Measurements from ENCODE around the gene CCL20. TPM values are rescaled to one million over a fixed set of nuclear protein-coding genes. Genes with fewer than 3 reads are reported as not detected.

Gene CCL20, protein sequence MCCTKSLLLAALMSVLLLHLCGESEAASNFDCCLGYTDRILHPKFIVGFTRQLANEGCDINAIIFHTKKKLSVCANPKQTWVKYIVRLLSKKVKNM
- total RNA-seq (2022; extraction: Qiagen RNA extraction; ENCODE audit: low read depth) = 1.8 to 4.4 TPM (median 2.7 TPM) in 5 replicates

DNA sequence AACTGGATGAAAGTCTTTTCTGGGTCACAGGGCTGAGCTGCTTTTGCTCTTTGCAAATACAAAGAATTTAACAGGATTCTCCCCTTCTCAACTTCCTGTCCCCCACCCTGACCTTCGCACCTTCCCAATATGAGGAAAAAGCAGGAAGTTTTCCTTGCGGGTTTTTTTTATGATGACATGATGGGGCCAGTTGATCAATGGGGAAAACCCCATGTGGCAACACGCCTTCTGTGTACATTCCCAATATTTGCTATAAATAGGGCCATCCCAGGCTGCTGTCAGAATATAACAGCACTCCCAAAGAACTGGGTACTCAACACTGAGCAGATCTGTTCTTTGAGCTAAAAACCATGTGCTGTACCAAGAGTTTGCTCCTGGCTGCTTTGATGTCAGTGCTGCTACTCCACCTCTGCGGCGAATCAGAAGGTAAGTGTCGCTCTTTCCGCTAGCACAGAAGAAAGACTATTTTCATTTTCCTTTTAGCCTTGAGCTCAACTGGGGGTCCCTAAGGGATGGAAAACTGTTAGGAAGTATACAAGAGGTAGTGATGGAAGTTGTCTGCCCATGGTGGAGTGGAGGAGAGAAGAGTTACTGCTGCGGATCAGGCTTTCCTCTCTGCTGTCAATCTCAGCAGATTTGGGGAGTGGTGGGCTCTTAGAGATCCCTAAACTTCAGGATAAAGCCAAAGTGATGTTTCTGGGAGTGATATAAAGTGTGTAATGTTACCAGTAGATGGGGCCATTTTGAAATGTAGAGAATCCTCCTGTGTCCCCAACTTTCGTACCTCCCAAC is at the start of gene CCL20:
Gene CCL20, plus strand, starts transcription at position 281 of the 792 bp plus-strand sequence. Its CDS starts 70 bp downstream, at position 351.

Other genes starting within 250 kb of the CCL20 start
- gene SCYGR2, start 214.9 kb upstream of the CCL20 start, total RNA-seq (2022; extraction: Qiagen RNA extraction; ENCODE audit: low read depth) = not detected in 5 replicates
- not detected in 5 replicates for gene SCYGR3, start 199.0 kb upstream of the CCL20 start, total RNA-seq (2022; extraction: Qiagen RNA extraction; ENCODE audit: low read depth)
- gene SCYGR4, start 196.3 kb upstream of the CCL20 start, total RNA-seq (2022; extraction: Qiagen RNA extraction; ENCODE audit: low read depth) = 0.09 TPM in 1 of 5 replicates, not detected in the others
- gene SCYGR5, start 147.0 kb upstream of the CCL20 start, total RNA-seq (2022; extraction: Qiagen RNA extraction; ENCODE audit: low read depth) = not detected in 5 replicates
- gene SLC19A3, start 95.8 kb upstream of the CCL20 start, total RNA-seq (2022; extraction: Qiagen RNA extraction; ENCODE audit: low read depth) = 2.5 to 3.6 TPM (median 2.8 TPM) in 5 replicates
- not detected in 5 replicates for gene SCYGR6, start 89.1 kb upstream of the CCL20 start, total RNA-seq (2022; extraction: Qiagen RNA extraction; ENCODE audit: low read depth)
- gene SCYGR7, start 85.5 kb upstream of the CCL20 start, total RNA-seq (2022; extraction: Qiagen RNA extraction; ENCODE audit: low read depth) = not detected in 5 replicates
- gene SCYGR8, start 67.9 kb upstream of the CCL20 start, total RNA-seq (2022; extraction: Qiagen RNA extraction; ENCODE audit: low read depth) = not detected in 5 replicates
- gene DAW1, start 57.8 kb downstream of the CCL20 start, total RNA-seq (2022; extraction: Qiagen RNA extraction; ENCODE audit: low read depth) = 1.6 to 3.1 TPM (median 1.9 TPM) in 5 replicates

Measured in A549 treated with CpdA at 1 μM for 4 hours (cell line).